Keratinocyte (primary cell): ENCODE data around the gene CTDSPL. TPM values are rescaled to one million over a fixed set of nuclear protein-coding genes. Genes with fewer than 3 reads are reported as not detected.

Experiments used
- DNase-seq: peaks from one replicate; pipeline ENCODE4 v3.0.0-alpha.2; 2011; ENCODE audit warnings: low read depth, missing footprints, low spot score
- FAIRE-seq: peaks from 2 replicates; lab custom pipeline; 2011; peaks lifted over from hg19 to GRCh38; lab: Jason Lieb, UNC
- H2AFZ ChIP-seq: 2 replicates; pipeline ENCODE4 v1.6.0; 2012; ENCODE audit warnings: low read length, control low read depth, inconsistent platforms; ENCODE audit not compliant: control insufficient read depth
- H3K27ac ChIP-seq: 2 replicates; pipeline ENCODE4 v1.5.1; 2011; ENCODE audit warnings: low read length; ENCODE audit not compliant: control insufficient read depth, insufficient read depth
- H3K27me3 ChIP-seq: 3 replicates; pipeline ENCODE4 v1.6.0; 2011; ENCODE audit warnings: low read length; ENCODE audit not compliant: control insufficient read depth, insufficient read depth; ENCODE audit errors: extremely low read depth
- H3K36me3 ChIP-seq, 2 experiments: 2 replicates in 1 of 2; 3 replicates in 1 of 2; pipeline ENCODE4 v1.5.1; 2011; ENCODE audit warnings: low read length in 2 of 2, mild to moderate bottlenecking in 1 of 2; ENCODE audit not compliant: control insufficient read depth in 2 of 2, insufficient read depth in 2 of 2; ENCODE audit errors: extremely low read depth in 1 of 2
- H3K4me1 ChIP-seq: 3 replicates; pipeline ENCODE4 v1.5.1; 2011; ENCODE audit warnings: low read length; ENCODE audit not compliant: control insufficient read depth, insufficient read depth; ENCODE audit errors: extremely low read depth
- H3K4me2 ChIP-seq: 3 replicates; pipeline ENCODE4 v1.6.0; 2011; ENCODE audit warnings: low read depth, low read length; ENCODE audit not compliant: control insufficient read depth, insufficient read depth; ENCODE audit errors: extremely low read depth
- H3K4me3 ChIP-seq, 3 experiments: fragments of 200-600 bp in 1 of 3; sonication (generic) in 1 of 3; 2 replicates in 2 of 3; 3 replicates in 1 of 3; pipeline ENCODE4 v1.5.1; 2011 to 2016; ENCODE audit warnings: low read length in 3 of 3, mild to moderate bottlenecking in 3 of 3, control low read depth in 2 of 3, inconsistent platforms in 1 of 3, low read depth in 1 of 3, mixed read lengths in 1 of 3, mixed run types in 1 of 3, moderate library complexity in 1 of 3; ENCODE audit not compliant: control insufficient read depth in 2 of 3, insufficient read depth in 2 of 3; ENCODE audit errors: extremely low read depth in 1 of 3
- H3K79me2 ChIP-seq: 2 replicates; pipeline ENCODE4 v1.6.0; 2012; ENCODE audit warnings: low read length; ENCODE audit not compliant: control insufficient read depth, insufficient read depth
- H3K9ac ChIP-seq: 3 replicates; pipeline ENCODE4 v1.6.0; 2011; ENCODE audit warnings: low read length; ENCODE audit not compliant: control insufficient read depth, insufficient read depth; ENCODE audit errors: extremely low read depth
- H3K9me1 ChIP-seq: 3 replicates; pipeline ENCODE4 v1.6.0; 2011; ENCODE audit warnings: low read length; ENCODE audit not compliant: control insufficient read depth, insufficient read depth; ENCODE audit errors: extremely low read depth
- H3K9me3 ChIP-seq: 2 replicates; pipeline ENCODE4 v1.5.1; 2012; ENCODE audit warnings: low read depth, low read length; ENCODE audit not compliant: control insufficient read depth
- H4K20me1 ChIP-seq: 3 replicates; pipeline ENCODE4 v1.6.0; 2011; ENCODE audit warnings: low read length; ENCODE audit not compliant: control insufficient read depth, insufficient read depth; ENCODE audit errors: extremely low read depth
- EZH2 ChIP-seq: IDR thresholded peaks from one replicate; pipeline ENCODE4 v1.6.1; 2012; ENCODE audit warnings: inconsistent platforms, mild to moderate bottlenecking, low read length, moderate library complexity
- dilution Hi-C: fragments of 300-500 bp; cut with MboI; formaldehyde crosslinking; loops from one replicate; pipeline ENCODE4 v1.7.0; 2020; ENCODE audit warnings: low sequenced_read_pairs; ENCODE audit not compliant: extremely low pct_ligation_motif_present
- polyA plus RNA-seq, 5 experiments: library from polyadenylated mRNA; depleted of rRNA in 3 of 5; stranded (reverse) in 3 of 5; stranded (forward) in 1 of 5; unstranded in 1 of 5; fragments of >200 nt; gene quantifications; 1 replicate in 1 of 5; 2 replicates in 3 of 5; 3 replicates in 1 of 5; pipeline versions ENCODE4 v1.2.1 to v1.2.3, GENCODE V29; 2011 to 2012; ENCODE audit warnings: missing spikeins in 2 of 5, low read depth in 1 of 5, low replicate concordance in 1 of 5
- TF ChIP-seq, protein P1 (sequence below), 3 experiments: IDR thresholded peaks in 1 of 3; conservative IDR thresholded peaks in 1 of 3; optimal IDR thresholded peaks in 1 of 3; 2 replicates in 2 of 3; 3 replicates in 1 of 3; pipeline versions ENCODE3 to v1.5.1; 2011; ENCODE audit warnings: low read length in 3 of 3, mild to moderate bottlenecking in 3 of 3, moderate library complexity in 2 of 3, control low read depth in 1 of 3, inconsistent platforms in 1 of 3; ENCODE audit not compliant: insufficient read depth in 2 of 3; ENCODE audit errors: extremely low read depth in 1 of 3

The CTDSPL gene
- polyA plus RNA-seq, 1 donor (not counting 4 experiments of a cell fraction or from before 2014, with no cell fraction given) = 83.2 TPM

GRCh38 chr3:37953226-37953625, 91.5 kb downstream of the CTDSPL start:
- Histone ChIP-seq H3K27me3 (no peaks in the 10 kb centered on the region), H3K9me3 (peaks cover 2% of the 10 kb centered on the region), H3K36me3 (peaks cover 10 to 11% of the 10 kb centered on the region in 2 experiments), H2AFZ (no peak overlapping the region), H3K4me3 (no peak overlapping the region), H3K4me1 (no peaks in the 10 kb centered on the region), H3K79me2 (no peaks in the 10 kb centered on the region), H4K20me1 (no peaks in the 10 kb centered on the region), H3K27ac (no peak overlapping the region), H3K9me1 (no peaks in the 10 kb centered on the region), H3K9ac (no peak overlapping the region), H3K4me2 (no peak overlapping the region)
- TF ChIP-seq EZH2 = no peak
- TF ChIP-seq, protein P1, sequence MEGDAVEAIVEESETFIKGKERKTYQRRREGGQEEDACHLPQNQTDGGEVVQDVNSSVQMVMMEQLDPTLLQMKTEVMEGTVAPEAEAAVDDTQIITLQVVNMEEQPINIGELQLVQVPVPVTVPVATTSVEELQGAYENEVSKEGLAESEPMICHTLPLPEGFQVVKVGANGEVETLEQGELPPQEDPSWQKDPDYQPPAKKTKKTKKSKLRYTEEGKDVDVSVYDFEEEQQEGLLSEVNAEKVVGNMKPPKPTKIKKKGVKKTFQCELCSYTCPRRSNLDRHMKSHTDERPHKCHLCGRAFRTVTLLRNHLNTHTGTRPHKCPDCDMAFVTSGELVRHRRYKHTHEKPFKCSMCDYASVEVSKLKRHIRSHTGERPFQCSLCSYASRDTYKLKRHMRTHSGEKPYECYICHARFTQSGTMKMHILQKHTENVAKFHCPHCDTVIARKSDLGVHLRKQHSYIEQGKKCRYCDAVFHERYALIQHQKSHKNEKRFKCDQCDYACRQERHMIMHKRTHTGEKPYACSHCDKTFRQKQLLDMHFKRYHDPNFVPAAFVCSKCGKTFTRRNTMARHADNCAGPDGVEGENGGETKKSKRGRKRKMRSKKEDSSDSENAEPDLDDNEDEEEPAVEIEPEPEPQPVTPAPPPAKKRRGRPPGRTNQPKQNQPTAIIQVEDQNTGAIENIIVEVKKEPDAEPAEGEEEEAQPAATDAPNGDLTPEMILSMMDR (optimal IDR thresholded peaks at IDR 0.05 in 1 of 3, IDR thresholded peaks at IDR 0.05 in 1 of 3, conservative IDR thresholded peaks at IDR 0.05 in 1 of 3; ENCODE audit: extremely low read depth in 1 of 3, insufficient read depth in 2 of 3, low read length in 3 of 3) = no peak
- FAIRE-seq (no peak), DNase-seq (no peak)
- dilution Hi-C loops = no loop called here

- no peak overlapping the region for H3K4me2 ChIP-seq
- H3K27me3 ChIP-seq = no peaks in the 10 kb centered on the region
- no peak for TF ChIP-seq EZH2
- TF ChIP-seq, protein P1 (optimal IDR thresholded peaks at IDR 0.05 in 1 of 3, IDR thresholded peaks at IDR 0.05 in 1 of 3, conservative IDR thresholded peaks at IDR 0.05 in 1 of 3; ENCODE audit: extremely low read depth in 1 of 3, insufficient read depth in 2 of 3, low read length in 3 of 3) = no peak
- H3K27ac ChIP-seq = no peak overlapping the region
- dilution Hi-C loops = no loop called here
- no peaks in the 10 kb centered on the region for H3K9me1 ChIP-seq
- H3K9me3 ChIP-seq = peaks cover 2% of the 10 kb centered on the region
- DNase-seq (no peak), FAIRE-seq (no peak)
- no peaks in the 10 kb centered on the region for H4K20me1 ChIP-seq
- no peak overlapping the region for H3K4me3 ChIP-seq
- H3K4me1 ChIP-seq = no peaks in the 10 kb centered on the region
- H2AFZ ChIP-seq = no peak overlapping the region
- no peak overlapping the region for H3K9ac ChIP-seq
- H3K36me3 ChIP-seq = peaks cover 10 to 11% of the 10 kb centered on the region in 2 experiments
- H3K79me2 ChIP-seq = no peaks in the 10 kb centered on the region
Observed at GRCh38 chr3:37953707-37954394, 92.2 kb downstream of the CTDSPL start.
